Fibroblast of skin of right quadriceps (primary cell): ENCODE results near the gene BRF1.
A peak's percentile ranks its signal among the peaks of the same experiment; 100 is the strongest.
"Not testable (repeated sequence)": the region's sequence is repeated elsewhere in the genome, so short reads cannot be mapped to it uniquely, and the experiment has no call there.

Experiments
- DNase-seq: peaks from one replicate; pipeline ENCODE4 v3.0.0-alpha.2; 2013

BRF1 gene

GRCh38 chr14:105331575-105332349 lies 31.0 kb upstream of the BRF1 start:
- no peak for DNase-seq

- peak; percentile 41 for DNase-seq
Observed at GRCh38 chr14:105330491-105330895, 29.7 kb upstream of the BRF1 start.

- no peak for DNase-seq
Observed at GRCh38 chr14:105329411-105330150, 28.8 kb upstream of the BRF1 start.

- no peak for DNase-seq
Observed at GRCh38 chr14:105328678-105329390, 28.0 kb upstream of the BRF1 start.

GRCh38 chr14:105328070-105328677 lies 27.4 kb upstream of the BRF1 start:
- DNase-seq: no peak

- not testable (repeated sequence) for DNase-seq
Observed at GRCh38 chr14:105327695-105328045, 26.9 kb upstream of the BRF1 start.

GRCh38 chr14:105326891-105327694 lies 26.3 kb upstream of the BRF1 start:
- no peak for DNase-seq

- DNase-seq: no peak
Observed at GRCh38 chr14:105326568-105326867, 25.7 kb upstream of the BRF1 start.

- no peak for DNase-seq
Observed at GRCh38 chr14:105325716-105326567, 25.1 kb upstream of the BRF1 start.

GRCh38 chr14:105325303-105325702 lies 24.5 kb upstream of the BRF1 start:
- no peak for DNase-seq

- no peak for DNase-seq
Observed at GRCh38 chr14:105324871-105325270, 24.1 kb upstream of the BRF1 start.

- DNase-seq: no peak
Observed at GRCh38 chr14:105324080-105324778, 23.4 kb upstream of the BRF1 start.

GRCh38 chr14:105323663-105324062 lies 22.9 kb upstream of the BRF1 start:
- DNase-seq: no peak

- DNase-seq: no peak
Observed at GRCh38 chr14:105322791-105323556, 22.2 kb upstream of the BRF1 start.

GRCh38 chr14:105317546-105317945 lies 16.7 kb upstream of the BRF1 start:
- DNase-seq: peak; percentile 35

GRCh38 chr14:105316968-105317510 lies 16.2 kb upstream of the BRF1 start:
- no peak for DNase-seq

GRCh38 chr14:105316577-105316941 lies 15.8 kb upstream of the BRF1 start:
- DNase-seq: no peak

- DNase-seq: no peak
Observed at GRCh38 chr14:105315941-105316576, 15.3 kb upstream of the BRF1 start.

- no peak for DNase-seq
Observed at GRCh38 chr14:105315211-105315721, 14.5 kb upstream of the BRF1 start.
